ENCODE measurements around the gene ANKS1B.

DNA sequence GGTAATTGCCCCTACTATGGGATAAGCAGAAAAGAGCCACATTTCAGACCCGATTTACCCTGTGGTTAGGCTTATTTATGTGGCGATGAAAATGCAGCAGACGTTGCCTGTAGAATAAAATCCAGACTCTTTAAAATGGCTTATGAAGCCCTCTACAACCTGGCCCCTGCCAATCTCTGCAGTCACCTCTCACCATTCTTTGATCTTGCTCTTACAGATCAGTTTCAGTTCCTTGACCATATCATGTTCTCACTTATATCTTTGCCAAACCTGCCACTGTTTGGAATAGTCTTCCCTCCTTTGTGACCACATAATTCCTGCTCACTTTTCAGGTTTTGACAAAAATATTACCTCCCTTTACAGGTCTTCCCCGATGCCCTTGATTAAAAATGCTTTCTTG is 601.5 kb downstream of the ANKS1B start:
- TF ChIP-seq GATA3 (IDR thresholded peaks at IDR 0.05; ENCODE audit: low read depth, low read length) (no peak), GATA2 (IDR thresholded peaks at IDR 0.05; ENCODE audit: low read depth, low read length) (no peak)

Data from SH-SY5Y (cell line).